Measurements from ENCODE around the gene TPK1.
"Not testable (repeated sequence)": the region's sequence is repeated elsewhere in the genome, so short reads cannot be mapped to it uniquely, and the experiment has no call there.

The TPK1 gene

DNA sequence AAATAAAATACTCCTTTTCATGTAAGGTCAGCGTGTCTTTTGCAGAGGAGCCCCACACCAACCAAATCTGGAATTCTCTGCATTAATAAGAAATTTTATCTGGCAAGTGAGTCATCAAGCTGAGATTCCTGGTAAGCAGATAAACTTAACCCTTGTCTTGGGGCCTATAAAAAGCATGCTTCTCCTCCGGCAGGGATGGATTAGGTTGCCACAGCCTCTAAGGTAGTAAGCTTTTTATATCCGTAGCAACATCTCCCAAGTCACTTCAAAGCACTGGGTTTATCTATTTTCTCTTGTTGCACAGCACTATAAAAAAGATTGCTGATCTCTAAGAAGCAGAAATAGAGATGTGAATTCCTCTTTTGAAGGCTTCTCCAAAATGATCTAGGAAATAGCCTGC lies 229.6 kb downstream of the TPK1 start:
- DNase-seq, result no peak

DNA sequence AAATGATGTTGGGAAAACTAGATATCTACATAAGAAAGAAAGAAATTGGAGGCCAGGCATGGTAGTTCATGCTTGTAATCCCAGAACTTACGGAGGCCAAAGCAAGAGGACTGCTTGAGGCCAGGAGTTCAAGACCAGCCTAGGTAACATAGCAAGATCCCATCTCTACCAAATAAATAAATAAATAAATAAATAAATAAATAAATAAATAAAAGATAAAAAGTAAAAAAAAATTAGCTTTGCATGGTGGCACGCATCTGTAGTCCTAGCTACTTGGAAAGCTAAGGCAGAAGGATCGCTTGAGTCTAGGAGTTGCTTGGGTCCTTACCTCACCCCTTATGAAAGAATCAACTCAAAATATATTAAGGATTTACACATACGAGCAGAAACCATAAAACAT lies 238.9 kb downstream of the TPK1 start:
- no peak for DNase-seq

DNA sequence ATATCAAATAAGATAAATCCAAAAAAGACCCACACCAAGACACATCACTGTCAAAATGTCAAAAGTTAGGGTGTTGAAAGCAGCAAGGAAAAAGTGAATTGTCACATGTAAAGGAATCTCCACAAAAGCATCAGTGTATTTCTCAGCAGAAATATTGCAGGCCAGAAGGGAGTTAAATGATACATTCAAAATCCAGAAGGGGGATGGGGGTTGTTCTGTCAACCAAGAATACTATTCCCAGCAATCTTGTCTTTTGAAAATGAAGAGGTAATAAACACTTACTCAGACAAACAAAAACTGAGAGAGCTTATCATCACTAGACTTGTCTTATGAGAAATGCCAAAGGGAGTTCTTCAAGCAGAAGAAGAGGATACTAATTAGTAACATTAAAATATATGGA lies 241.3 kb downstream of the TPK1 start:
- no peak for DNase-seq

DNA sequence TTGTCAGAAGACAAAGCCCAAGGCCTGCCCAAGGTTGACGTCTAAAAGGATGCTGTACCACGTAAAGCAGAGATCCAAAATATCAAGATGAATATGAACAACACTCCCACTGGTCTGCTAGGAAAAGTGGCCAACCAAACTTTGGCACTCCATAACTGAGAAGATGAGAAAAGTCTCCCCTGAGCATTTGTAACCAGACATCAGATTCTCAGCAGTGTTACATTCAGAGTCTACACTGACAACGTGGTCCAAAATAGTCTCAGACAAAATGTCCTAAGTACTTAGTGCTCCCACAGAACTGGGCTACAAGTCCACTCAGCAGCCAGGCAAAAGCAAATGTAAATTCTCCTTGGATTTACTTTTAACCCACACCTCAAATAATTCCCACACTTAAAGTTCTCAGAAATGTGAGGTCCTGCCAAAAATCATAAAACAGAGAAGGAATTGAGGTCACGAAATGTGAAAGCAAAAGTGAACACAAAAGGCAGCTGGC lies 247.2 kb downstream of the TPK1 start:
- DNase-seq, result no peak

DNA sequence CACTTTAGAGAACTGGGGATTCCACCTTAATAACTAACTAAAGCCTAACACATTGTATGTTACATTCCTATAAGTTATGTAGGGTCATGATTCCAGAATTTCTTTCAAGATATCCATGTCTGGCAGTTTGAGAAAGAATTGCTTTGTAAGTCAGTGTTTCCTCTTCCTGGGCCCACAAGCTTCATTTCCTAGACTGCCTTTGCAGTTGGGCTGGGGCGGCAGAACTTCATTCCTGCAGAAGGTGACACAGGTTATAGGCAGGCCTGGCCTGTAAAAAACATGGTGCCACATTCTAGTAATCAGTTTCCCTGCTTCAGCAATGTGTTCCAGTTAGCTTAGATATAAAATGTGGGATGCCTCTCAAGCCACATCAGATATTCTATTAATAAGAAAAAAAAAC lies 248.2 kb downstream of the TPK1 start:
- DNase-seq, result no peak

DNA sequence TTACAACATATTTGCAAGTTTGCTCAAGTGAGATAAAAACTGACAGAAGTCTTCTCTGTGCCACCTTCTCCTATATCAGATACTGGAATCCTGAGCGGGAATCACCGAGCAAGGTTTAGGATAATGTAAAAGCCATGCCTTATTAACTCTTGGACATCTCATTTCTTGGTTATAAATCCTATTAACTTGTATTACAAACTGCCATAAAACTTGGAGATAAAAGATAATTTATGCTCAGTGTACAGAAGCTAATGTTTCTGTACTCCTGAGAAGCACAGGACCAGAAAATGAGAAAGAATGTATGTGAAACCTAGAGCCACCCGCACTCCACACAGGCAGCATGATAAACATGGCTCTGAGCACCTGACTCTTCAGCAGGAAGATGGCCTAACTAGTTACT lies 251.1 kb downstream of the TPK1 start:
- DNase-seq, result no peak

DNA sequence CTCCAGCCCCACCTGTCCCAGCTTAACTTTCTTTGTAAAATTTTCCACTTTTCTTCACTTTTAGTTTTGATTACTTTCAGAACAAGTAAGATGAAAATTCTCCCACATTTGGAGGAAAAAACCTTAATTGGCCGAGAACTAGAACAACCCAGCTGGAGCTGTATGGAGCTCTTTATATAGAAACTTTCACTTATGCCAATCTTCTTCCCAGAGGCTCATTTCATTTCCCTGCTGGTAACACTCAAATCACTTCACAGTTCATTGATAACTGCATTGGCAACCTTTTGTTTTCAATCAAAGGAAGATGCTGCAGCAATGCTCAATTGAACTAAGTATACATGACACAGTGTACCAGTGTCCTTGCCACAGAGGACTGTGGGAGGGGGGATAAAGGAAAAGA lies 256.2 kb downstream of the TPK1 start:
- no peak for DNase-seq

DNA sequence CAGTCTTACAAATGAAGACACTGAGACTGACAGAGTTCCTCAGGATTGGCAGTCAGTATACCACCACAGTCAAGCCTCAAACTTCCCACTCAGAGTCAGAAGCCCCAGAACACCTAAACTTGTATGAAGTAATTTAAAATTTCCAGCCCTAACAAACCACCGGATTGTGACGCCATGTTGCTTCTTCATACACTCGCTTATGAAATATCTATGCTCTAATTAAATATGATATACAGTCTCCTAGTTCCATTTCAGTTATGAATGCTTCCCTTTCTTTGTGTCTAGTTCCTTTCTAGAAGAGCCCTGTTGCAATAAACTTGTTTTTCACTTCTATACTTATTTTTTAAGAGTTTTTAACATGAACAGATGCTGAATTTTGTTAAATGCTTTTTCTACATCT lies 260.4 kb downstream of the TPK1 start:
- no peak for DNase-seq

DNA sequence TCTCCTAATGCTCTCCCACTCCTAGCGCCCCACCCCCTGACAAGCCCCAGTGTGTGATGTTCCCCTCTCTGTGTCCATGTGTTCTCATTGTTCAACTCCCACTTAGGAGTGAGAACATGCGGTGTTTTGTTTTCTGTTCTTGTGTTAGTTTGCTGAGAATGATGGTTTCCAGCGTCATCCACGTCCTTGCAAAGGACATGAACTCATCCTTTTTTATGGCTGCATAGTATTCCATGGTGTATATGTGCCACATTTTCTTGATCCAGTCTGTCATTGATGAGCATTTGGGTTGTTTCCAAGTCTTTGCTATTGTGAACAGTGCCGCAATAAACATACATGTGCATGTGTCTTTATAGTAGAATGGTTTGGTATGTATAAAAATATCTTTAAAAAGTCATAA lies 261.1 kb downstream of the TPK1 start:
- DNase-seq, result not testable (repeated sequence)

DNA sequence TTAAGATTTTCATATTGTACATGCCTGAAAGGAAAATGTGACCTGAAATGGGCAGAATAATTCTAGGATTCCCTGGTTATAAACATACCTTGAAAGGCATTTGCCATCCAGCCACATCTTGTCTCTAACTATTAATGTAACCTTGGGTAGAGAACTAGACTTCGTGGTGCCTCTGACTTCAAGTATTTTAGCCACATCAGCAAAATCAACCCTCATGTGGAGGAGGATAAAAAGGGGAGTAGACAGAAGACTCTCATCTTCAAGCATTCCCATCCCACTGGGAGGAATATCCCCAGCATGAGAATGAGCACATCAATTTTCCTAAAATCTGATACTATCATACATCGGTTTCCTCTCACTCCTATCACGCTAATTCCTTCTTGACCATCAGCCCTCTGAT lies 267.6 kb downstream of the TPK1 start:
- no peak for DNase-seq

DNA sequence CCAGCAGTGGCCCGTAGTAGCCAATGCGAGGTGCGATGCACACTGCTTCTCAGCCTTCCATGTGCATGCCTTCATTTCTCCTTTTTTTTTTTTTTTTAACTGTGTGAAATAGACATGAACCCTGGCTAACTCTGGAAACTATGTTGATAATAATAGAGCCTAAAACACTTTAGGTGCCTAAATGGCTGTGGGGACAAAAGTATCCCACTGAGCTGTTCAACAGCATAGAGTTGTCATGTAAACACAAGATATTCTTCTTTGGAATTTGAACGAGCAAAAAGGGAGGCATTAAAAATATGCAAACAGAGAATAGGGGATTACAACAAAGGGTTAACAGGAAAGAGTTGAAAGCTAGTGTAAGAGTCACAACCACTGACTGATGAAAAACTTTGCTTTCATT lies 270.3 kb downstream of the TPK1 start:
- DNase-seq, result no peak

DNA sequence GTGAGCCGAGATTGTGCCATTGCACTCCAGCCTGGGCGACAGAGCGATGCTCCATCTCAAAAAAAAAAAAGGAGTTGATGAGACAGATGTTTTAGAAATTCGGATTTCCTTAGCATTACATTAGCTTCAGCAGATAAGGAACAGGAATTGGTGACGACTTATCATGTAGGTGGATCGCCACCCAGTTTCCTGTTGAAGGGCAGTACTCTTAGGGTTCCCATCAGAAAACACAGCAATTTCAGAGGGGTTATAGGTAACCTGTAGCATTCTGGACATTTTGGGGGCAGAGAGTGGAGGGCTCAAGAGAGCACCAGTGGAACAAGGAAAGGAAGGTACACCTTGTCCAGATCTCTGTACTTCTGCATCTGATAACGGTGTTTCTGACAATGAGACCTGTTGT lies 286.0 kb downstream of the TPK1 start:
- DNase-seq, result no peak

DNA sequence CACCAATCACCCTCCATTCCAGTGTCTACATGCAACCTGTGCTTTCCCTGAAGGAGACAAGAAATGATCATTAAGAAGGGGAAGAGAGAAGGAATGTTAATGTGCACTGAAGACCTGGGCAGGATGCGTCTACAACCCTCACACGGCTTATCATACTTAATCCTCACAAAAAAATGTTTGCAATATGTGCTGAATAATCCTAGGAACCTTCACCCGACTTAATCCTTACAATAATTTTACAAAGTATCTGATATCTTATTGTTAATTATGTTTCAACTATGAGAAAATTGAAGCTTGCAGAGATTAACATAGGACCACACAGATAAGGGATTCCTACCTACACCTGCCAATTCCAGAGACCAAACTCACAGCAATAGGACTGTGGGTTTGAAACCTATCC lies 287.3 kb downstream of the TPK1 start:
- DNase-seq, result no peak

DNA sequence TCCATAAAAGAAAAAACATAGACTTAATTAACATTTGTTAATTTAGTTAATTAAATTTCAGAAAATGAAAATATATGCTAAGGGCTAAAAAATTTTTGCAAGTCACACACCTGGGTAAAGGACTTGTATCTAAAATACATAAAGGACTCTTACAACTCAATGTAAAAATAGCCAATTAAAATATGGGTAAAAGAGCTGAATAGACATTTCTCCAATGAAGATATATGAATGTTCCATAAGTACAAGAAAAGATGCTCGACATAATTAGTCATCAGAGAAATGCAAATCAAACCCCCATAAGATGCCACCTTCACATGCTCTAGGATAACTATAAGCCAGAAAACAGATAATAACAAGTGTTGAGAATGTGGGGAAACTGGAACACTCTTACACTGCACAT lies 288.0 kb downstream of the TPK1 start:
- no peak for DNase-seq

DNA sequence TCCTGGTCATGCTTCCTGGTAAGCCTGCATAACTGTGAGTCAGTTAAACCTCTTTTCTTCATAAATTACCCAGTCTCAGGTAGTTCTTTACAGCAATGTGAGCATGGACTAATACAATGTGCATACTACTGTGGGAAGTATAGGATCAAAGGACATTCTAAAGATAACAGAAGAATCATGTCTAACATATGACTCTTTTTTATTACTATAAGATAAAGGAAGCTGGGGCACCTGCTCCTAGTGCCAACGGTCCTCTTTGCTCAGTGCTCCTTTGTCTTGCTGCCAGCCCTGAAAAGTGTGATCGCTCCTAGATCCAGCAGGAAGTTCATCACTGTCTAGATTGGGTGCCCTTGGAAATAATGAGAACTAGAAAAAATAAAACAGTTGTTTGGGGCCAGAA lies 289.1 kb downstream of the TPK1 start:
- DNase-seq, result no peak

DNA sequence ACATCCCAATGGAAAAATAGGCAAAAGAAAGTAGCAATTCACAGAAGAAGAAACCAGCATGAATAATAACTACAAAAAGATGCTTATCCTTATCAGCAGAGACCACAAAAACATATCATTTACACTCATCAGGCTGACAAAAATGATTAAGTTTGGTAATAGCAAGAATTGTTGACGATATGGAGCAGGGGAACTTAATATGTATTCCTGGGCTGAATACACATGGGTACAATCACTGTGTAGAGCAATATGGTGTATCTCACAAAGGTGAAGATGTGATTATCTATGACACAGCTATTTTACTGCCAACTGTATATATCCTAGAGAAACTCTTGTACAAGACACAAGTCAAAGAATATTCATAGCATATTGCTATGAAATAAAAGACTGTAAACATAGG lies 290.5 kb downstream of the TPK1 start:
- DNase-seq, result no peak

DNA sequence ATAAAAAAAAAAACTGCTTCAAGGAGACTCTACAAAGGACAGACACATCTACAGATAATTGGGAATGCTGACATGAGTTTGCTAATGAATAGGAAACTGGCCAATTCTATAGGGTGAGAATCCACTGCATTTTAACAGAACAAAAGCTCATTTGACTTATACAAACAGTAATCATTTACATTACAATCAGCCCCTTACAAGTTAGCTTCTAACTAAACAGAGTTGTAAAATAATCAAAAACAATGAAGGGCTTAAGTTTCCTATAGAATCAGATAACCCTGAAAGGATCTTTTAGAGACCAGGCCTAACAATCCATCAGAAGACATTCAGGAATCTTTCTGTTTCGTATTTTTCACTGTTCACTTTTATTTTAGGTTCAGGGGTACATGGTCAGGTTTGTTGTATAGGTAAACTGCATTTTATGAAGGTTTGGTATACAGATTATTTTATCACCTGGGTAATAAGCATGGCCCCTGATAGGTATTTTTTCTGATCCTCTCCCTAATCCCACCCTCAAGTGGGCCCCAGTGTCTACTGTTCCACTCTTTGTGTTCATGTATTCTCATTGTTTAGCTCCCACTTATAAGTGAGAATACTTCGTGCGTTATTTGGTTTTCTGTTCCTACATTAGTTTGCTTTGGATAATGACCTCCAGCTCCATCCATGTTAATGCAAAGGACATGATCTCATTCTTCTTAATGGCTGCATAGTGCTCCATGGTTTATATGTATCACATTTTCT lies 301.0 kb downstream of the TPK1 start:
- no peak for DNase-seq

DNA sequence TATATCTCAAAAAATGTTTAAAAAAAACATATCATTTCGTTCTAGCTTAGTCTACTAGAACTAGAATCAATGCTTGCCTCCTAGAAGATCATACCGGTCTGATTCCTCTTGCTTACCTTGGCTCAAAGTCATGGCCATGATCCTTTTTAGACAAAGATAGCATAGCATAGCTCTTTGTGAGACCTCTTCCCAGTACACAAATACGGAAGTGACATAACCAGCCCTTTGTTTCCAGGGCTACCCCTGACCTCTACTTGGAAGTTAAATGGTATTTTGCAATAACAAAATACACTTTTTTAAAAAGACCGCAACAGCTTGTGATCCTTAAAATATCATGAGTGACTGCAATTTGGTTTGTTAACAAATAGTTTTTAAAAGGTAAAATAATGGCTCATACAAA lies 301.7 kb downstream of the TPK1 start:
- no peak for DNase-seq

DNA sequence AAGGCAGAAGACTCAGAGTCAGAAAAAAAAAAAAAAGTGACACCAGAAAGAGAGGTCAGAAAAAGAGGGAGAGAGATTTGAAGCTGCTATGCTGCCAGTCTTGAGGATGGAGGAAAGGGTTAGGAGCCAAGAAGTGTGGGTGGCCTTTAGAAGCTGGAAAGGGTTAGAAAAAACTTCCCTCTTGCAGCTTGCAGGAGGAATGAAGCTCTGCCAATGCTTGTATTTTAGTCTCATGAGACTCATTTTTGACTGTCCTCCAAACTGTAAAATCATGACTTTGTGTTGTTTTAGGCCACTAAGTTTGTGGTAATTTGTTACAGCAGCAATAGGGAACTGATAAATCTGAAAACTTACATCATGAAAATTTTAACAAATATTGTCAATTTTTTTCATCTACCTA lies 304.7 kb downstream of the TPK1 start:
- DNase-seq, result no peak

DNA sequence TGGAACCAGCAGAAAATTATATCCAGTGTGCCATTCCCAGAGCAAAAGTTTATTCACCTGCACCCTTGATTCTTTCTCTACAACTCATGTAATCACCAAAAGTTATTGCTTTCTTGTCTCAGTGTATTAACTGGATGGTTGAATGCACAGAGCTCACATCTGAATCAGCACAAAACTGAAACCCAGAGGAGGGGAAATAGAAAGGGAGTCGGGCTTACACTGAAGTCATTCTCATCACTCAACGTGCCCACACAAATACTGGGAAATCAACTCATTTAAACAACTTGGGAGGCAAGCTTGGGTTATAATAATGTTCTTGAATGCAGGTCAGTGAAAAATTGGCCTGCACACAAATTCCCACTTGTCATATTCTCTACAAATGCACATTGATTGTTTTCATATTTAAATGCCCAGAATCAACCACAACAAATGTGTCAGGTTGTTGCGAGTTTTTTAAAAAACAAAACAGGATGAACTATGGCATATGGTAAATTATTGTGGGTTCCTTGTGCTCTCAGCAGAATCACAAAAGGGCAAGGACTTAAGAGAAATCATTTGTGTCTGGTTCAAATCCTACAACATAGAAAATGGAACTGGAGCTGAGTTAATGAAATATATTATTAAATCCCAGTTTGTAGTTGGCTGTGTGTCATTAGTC lies 306.5 kb downstream of the TPK1 start:
- no peak for DNase-seq

DNA sequence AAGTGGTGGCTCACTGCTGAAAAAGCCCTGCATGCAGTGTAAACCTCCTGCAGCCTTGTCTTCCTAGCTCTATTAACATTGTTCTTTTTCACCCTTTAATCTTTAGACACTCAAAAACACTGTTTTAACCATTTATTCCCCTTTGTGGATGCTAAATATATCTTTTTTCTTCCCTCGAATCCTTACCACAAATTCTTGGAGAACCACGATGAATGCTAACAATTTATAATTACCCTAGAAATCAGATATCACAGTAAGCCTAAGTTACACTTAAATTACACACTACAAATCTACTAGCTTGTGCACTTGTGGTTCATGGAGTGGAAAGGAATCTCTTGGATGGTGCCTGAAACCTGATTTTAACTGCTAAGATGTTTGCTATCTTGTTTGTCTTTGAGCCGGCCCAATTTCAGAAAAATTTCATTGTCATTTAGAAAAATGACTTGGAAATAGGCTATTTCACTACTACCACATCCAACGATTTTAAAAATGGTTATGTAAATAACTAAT lies 307.3 kb downstream of the TPK1 start:
- DNase-seq, result no peak

DNA sequence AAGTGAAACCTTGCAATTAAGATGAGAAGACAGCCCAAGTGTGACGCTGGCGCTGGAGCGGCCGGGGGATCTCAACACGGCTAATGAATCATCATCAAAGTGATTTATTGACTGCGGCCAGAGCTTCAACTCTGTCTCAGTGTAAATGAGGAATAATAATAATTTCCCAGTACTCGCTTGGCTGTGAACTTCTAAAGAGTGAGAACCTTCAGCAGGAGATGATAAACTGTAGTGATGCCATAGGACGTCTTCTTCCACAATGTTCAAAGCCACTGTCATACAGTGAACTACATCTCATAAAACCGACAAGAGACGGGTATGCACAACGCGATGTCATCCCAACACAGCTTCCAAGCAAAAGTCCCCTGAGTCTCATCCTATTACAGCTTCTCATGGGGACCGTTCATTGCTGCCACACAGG lies 308.8 kb downstream of the TPK1 start:
- no peak for DNase-seq

DNA sequence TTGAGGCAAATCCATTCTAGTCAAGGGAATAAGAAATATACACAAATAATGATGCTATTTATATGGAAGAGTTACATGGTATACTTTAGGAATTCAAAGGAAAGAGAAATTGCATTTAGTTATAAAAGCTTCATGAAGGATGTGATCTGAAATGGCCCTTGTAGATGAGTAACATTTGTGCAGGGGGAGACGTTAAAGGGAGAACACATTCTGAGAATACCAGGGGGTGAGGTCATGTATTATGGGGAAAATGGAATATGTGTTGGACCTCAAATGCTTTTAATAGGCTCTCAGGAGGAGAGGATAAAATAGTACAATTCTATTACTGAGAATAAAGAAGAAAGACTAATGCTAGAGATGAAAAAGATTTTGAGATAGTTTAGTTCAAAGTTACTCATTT lies 309.9 kb downstream of the TPK1 start:
- DNase-seq, result no peak

DNA sequence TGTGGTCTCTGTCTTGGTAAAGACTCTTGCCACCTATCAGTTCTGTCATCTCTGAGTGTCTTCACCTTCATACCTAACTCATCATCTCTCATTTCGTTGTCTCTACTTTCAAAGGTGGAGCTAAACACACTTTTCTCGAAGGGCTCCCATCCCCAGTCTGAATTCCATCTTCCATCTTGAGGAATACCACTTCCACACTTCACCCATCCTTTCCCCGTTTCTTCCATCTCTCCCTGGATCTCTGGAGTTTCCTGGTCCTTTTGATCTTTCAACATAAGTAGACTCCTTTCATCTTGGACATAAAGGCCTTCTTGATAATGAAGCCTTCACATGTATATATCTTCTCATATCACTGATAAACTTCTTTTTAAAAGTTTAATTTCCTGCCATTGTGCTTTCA lies 311.6 kb downstream of the TPK1 start:
- DNase-seq, result no peak

DNA sequence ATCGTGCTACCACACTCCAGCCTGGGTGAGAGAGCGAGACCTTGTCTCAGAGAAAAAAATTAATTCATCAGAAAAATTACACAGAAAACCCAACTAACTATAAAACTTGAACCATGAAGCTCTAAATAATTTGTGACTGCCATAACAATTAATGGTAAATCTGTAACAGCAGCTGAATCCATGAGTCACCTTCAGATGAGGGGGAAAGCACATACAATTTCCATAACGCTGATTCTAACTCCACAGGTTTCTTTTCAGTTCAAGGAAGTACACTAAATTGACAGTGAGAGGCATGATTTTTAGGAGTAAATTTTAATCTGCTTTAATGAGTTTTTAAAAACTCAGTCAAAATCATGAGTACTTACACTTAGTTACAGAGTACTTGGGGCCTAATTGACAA lies 312.2 kb downstream of the TPK1 start:
- DNase-seq, result no peak

All from NCI-H2081 treated with DMSO at 0.1 percent for 48 hours (cell line).